ENCODE measurements around the gene ATOSA.

ATOSA gene

DNA sequence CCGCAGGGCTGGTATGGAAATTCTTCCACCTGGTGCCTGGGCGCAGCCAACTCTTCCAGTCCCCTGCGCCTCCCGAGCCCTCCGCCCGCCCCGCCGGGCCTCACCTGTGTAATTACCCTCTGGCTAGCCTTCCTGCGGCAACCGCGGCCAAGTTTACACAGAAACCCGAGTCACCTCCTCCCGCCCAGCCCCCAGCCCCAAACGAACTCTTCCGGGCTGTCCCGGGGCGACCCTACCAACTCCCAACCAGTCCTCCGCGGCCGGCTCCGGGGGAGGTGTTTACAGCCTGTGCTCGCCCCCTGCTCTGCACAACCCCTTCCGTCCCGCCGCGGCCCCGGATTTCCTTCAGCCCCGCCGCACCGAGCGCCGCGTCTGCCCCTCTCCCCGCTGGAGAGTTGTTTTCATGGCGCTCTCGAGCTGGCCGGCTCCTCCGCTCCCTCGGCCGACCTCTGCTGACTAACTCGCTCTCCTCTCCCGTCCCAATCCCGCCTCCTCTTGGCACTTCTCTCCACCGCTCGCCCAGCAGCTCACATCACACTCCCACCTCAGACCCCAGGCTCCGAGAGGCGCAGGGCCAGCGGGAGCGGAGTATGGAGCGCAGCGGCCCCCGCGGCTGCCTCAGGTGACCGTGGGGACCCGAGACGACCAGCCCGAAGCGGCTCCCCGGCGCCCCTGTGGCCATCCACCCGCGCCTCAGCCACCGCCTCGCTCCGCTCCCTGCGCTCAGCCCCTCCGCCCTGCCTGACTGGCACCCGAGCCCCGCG is 538 bp downstream of the ATOSA start:
- peak; percentile 20 for TF ChIP-seq MYC (IDR thresholded peaks at IDR 0.05; ENCODE audit: low read depth, low read length)
- TF ChIP-seq MAX (IDR thresholded peaks at IDR 0.05; ENCODE audit: low read depth, low read length) = peak; percentile 14; the same call in 1 of the 2 replicates
- TF ChIP-seq POLR2A (IDR thresholded peaks at IDR 0.05; ENCODE audit: extremely low read depth, insufficient read length) = no peak
- TF ChIP-seq CTCF (IDR thresholded peaks at IDR 0.05; ENCODE audit: low read depth, low read length) = no peak
- peak overlapping the region; percentile 72 for H3K4me3 ChIP-seq (ENCODE audit: low read depth, low read length)
- peak; percentile 77 for DNase-seq (ENCODE audit: low read depth)

DNA sequence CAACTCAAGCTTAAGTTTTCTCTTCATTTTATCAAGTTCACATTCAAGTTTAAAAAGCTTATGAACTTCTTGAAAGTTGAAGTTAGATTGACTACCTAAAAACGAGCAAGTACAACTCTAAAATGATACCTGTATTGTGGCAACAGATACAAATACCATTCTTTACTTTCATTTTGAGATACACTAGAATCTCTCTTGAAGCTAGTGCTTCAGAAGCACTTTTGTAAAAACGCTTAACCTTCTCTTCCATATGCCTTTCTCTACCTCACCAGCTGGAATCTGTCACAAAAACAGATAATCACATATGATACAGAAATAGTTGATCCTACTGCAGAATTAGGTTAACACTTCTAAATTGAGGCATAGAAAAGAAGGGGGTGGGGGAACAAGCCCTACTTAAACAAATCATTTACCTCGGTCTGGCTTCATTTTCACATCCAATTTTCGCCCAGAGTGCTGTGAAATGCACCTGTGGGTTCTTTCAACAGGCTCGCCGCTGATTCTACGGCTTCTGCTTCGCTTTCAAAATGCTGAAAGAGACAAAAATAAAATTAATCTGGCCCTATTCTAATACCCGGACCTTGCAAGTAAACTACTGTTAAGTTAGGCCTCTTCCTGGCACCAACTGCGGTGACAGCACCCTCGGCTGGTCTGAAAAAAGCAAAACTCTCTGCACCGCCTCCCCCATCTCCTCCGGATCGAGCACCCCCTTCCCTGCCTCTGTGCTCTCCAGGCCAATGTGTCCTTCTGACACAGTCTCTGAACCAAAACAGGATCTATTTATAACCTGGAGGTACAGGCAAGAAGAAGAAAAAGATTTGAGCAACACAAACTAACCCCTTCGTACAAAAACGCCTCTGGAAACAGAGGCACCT is 1.4 kb downstream of the ATOSA start:
- H3K4me3 ChIP-seq (ENCODE audit: low read depth, low read length) = peak overlapping the region; percentile 72
- DNase-seq (ENCODE audit: low read depth) = peak; percentile 80
- TF ChIP-seq MYC (IDR thresholded peaks at IDR 0.05; ENCODE audit: low read depth, low read length) (no peak), CTCF (IDR thresholded peaks at IDR 0.05; ENCODE audit: low read depth, low read length) (peak; percentile 21)

DNA sequence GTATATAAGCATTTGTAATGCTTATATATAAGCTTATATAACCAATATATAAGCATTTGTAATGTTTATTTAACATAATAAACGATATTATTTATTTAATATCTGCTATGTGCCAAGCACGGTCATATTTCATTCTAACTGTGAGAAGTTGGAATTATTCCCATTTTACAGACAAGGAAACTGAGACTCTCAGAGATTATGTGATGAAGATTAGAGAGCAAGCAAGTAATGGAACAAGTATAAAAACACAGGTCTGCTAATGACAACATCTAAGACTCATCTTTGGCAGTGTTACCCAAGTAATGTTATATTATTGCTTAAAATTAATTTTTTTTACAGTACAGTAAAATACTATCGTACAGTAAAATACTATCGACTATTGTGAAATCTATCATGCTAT is 4.4 kb downstream of the ATOSA start:
- no peak for TF ChIP-seq CTCF (IDR thresholded peaks at IDR 0.05; ENCODE audit: low read depth, low read length)
- no peak for TF ChIP-seq MYC (IDR thresholded peaks at IDR 0.05; ENCODE audit: low read depth, low read length)
- no peak for TF ChIP-seq POLR2A (IDR thresholded peaks at IDR 0.05; ENCODE audit: extremely low read depth, insufficient read length)
- TF ChIP-seq MAX (IDR thresholded peaks at IDR 0.05; ENCODE audit: low read depth, low read length) = no peak
- H3K4me3 ChIP-seq (ENCODE audit: low read depth, low read length) = no peak overlapping the region
- no peak for DNase-seq (ENCODE audit: low read depth)

GRCh38 chr15:52673734-52674133 is 5.5 kb downstream of the ATOSA start:
- DNase-seq (ENCODE audit: low read depth) = no peak
- H3K4me3 ChIP-seq (ENCODE audit: low read depth, low read length) = no peak overlapping the region
- TF ChIP-seq MYC (IDR thresholded peaks at IDR 0.05; ENCODE audit: low read depth, low read length) (no peak), MAX (IDR thresholded peaks at IDR 0.05; ENCODE audit: low read depth, low read length) (no peak), POLR2A (IDR thresholded peaks at IDR 0.05; ENCODE audit: extremely low read depth, insufficient read length) (no peak), CTCF (IDR thresholded peaks at IDR 0.05; ENCODE audit: low read depth, low read length) (no peak)

DNA sequence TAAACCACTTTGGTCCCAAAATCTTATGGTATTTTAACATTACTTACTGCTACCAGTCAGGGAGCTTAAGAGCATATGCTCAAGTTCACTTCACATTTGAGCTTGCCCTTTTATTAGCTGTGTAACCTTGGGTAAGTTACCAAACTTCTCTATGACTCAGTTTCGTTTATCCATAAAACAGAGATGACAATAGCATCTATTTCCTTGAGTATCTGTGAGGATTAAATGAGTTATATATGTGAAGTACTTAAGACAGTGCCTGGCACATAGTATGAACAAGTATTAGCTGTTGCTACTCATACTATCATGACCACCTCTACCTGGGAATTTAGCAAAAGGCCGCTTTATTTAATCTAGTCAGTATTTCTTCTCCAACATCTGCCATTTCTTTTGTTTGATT is 5.9 kb downstream of the ATOSA start:
- TF ChIP-seq CTCF (IDR thresholded peaks at IDR 0.05; ENCODE audit: low read depth, low read length) (no peak), POLR2A (IDR thresholded peaks at IDR 0.05; ENCODE audit: extremely low read depth, insufficient read length) (no peak)
- DNase-seq (ENCODE audit: low read depth) = peak; percentile 9
- H3K4me3 ChIP-seq (ENCODE audit: low read depth, low read length) = no peak overlapping the region
